ENCODE measurements around the gene NDUFA13.
A peak's percentile ranks its signal among the peaks of the same experiment; 100 is the strongest.

NDUFA13 gene

DNA sequence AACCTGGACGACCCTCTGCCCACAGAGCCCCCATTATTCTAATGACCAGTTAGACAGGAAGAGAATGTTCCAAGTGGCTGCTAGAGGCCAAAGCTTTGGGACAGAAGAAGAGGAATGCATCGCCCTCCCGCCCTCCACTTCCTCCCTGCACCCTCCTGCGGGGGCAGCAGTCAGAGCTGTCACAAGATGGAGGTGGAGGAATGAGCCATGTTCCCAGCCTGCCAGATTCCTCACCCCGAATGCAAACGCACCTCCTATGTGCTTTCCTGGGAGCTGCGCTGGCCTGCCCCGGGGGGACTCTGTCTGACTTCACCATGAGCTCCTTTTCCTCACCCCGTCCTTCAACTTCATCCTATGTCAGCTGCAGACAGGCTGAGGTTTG is 14.4 kb downstream of the NDUFA13 start:
- Mint-ChIP-seq H3K27me3 (ENCODE audit: low read depth, poor library complexity) (peaks cover 14% of the 10 kb centered on the region), H3K36me3 (ENCODE audit: low read depth) (peaks cover 23% of the 10 kb centered on the region), H3K9me3 (no peaks in the 10 kb centered on the region), H3K4me1 (peaks cover 59% of the 10 kb centered on the region), H3K4me3 (no peak overlapping the region), H3K27ac (peak overlapping the region; percentile 88)
- TF ChIP-seq CTCF (IDR thresholded peaks at IDR 0.05) = no peak
- DNase-seq = no peak

DNA sequence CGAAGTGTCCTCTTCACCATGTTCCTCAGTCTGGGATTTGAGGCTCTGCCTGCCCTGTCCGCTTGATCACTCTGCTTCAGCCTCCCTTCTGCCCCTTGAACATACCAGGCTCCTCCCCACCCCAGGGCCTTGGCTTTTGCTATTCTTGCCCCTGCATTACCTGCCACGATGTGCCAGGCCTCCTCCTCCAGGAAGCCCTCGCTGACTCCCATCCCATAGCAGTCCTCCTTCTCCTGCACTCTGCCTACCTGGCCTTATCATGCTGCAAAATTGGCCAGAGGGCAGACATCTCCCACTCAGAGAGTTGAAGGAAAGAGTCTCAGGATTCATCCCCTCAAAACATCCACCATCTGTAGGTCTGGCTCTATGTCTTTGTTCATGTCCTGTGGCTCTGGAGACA is 14.9 kb downstream of the NDUFA13 start:
- no peak overlapping the region for H3K4me3 Mint-ChIP-seq
- peaks cover 57% of the 10 kb centered on the region for H3K4me1 Mint-ChIP-seq
- TF ChIP-seq CTCF (IDR thresholded peaks at IDR 0.05) = no peak
- H3K36me3 Mint-ChIP-seq (ENCODE audit: low read depth) = peaks cover 23% of the 10 kb centered on the region
- peaks cover 14% of the 10 kb centered on the region for H3K27me3 Mint-ChIP-seq (ENCODE audit: low read depth, poor library complexity)
- no peaks in the 10 kb centered on the region for H3K9me3 Mint-ChIP-seq
- DNase-seq = no peak
- peak overlapping the region; percentile 88 for H3K27ac Mint-ChIP-seq

DNA sequence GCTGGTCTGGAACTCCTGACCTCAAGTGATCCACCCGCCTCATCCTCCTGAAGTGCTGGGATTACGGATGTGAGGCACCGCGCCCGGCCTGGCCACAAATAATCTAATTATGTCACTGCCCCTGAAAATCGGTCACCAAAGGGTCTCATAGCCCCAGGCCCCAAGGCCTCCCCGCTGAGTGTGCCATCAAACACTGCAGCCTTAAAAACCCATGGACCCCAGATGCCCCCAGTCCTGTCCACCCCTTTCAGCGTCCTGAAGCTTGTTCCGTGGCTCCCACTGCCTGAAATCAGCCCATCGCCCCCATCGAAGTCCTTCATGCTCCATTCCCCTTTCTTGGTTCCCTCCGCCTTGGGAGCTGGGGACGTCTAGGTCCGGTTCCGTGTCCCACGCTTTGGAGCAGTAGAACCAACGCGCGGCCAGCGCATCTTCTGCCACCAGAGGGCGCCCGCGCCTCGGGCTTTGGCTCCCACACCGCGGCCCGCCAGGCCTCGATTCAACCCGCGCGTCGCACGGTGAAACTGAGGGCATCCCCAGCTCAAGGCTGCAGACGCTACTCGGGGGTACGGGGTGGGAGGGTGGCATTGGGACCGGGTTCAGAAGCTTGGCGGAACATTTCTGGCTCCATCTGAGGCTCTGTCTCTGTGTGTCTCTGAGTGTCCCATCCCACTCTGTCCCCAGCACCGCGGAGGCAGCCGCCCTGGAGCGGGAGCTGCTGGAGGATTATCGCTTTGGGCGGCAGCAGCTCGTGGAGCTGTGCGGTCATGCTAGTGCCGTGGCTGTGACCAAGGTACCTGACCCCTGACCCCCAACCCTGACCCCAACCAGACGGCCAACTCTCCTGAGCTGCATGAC is 16.2 kb downstream of the NDUFA13 start:
- peak; percentile 90 for DNase-seq
- Mint-ChIP-seq H3K4me3 (no peak overlapping the region), H3K27me3 (ENCODE audit: low read depth, poor library complexity) (peaks cover 10% of the 10 kb centered on the region), H3K9me3 (no peaks in the 10 kb centered on the region), H3K4me1 (peaks cover 44% of the 10 kb centered on the region), H3K27ac (no peak overlapping the region), H3K36me3 (ENCODE audit: low read depth) (peaks cover 23% of the 10 kb centered on the region)
- TF ChIP-seq CTCF (IDR thresholded peaks at IDR 0.05) = peak; percentile 92

GRCh38 chr19:19532806-19533701 is 17.0 kb downstream of the NDUFA13 start:
- Mint-ChIP-seq H3K4me3 (no peak overlapping the region), H3K4me1 (peaks cover 40% of the 10 kb centered on the region), H3K36me3 (ENCODE audit: low read depth) (peaks cover 23% of the 10 kb centered on the region), H3K9me3 (no peaks in the 10 kb centered on the region), H3K27me3 (ENCODE audit: low read depth, poor library complexity) (peaks cover 5% of the 10 kb centered on the region), H3K27ac (no peak overlapping the region)
- DNase-seq = no peak
- no peak for TF ChIP-seq CTCF (IDR thresholded peaks at IDR 0.05)

DNA sequence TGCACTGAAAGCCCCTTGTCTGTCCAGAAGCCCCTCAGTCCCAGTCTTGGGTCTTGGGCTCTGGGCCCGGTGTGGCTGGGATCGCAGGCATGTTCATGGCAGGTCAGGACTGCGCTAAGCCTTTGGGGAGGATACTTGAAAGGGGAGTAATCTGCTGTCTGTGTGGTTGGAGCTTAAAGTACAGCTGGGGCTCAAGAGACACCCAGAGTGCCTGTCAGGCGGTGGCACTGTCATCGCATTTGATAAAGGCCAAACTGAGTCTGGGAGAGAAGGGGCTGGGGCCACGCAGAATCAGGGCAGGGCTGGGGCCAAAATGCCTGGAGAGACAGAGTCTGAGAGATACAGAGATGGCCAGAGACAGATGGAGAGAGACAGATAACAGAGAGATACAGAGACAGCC is 17.8 kb downstream of the NDUFA13 start:
- peaks cover 10% of the 10 kb centered on the region for H3K27me3 Mint-ChIP-seq (ENCODE audit: low read depth, poor library complexity)
- H3K4me3 Mint-ChIP-seq = no peak overlapping the region
- no peak for DNase-seq
- no peak overlapping the region for H3K27ac Mint-ChIP-seq
- peaks cover 46% of the 10 kb centered on the region for H3K4me1 Mint-ChIP-seq
- H3K36me3 Mint-ChIP-seq (ENCODE audit: low read depth) = peaks cover 23% of the 10 kb centered on the region
- no peaks in the 10 kb centered on the region for H3K9me3 Mint-ChIP-seq
- no peak for TF ChIP-seq CTCF (IDR thresholded peaks at IDR 0.05)
